ENCODE data around the gene KIF3C.
"Not testable (repeated sequence)": the region's sequence is repeated elsewhere in the genome, so short reads cannot be mapped to it uniquely, and the experiment has no call there.

DNA sequence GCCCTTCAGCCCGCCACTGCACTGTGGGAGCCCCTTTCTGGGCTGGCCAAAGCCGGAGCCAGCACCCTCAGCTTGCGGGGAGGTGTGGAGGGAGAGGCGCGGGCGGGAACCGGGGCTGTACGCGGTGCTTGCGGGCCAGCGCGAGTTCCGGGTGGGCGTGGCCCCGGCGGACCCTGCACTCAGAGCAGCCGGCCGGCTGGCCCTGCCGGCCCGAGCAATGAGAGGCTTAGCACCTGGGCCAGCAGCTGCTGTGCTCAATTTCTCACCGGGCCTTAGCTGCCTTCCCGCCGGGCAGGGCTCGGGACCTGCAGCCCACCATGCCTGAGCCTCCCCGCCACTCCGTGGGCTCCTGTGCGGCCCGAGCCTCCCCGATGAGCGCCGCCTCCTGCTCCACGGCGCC, 66.9 kb downstream of the KIF3C start:
- TF ChIP-seq, protein P1, sequence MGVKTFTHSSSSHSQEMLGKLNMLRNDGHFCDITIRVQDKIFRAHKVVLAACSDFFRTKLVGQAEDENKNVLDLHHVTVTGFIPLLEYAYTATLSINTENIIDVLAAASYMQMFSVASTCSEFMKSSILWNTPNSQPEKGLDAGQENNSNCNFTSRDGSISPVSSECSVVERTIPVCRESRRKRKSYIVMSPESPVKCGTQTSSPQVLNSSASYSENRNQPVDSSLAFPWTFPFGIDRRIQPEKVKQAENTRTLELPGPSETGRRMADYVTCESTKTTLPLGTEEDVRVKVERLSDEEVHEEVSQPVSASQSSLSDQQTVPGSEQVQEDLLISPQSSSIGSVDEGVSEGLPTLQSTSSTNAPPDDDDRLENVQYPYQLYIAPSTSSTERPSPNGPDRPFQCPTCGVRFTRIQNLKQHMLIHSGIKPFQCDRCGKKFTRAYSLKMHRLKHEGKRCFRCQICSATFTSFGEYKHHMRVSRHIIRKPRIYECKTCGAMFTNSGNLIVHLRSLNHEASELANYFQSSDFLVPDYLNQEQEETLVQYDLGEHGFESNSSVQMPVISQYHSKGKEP (tag by site-specific recombination; IDR thresholded peaks at IDR 0.05), result not testable (repeated sequence)
- TF ChIP-seq SCRT1 (tag by site-specific recombination; IDR thresholded peaks at IDR 0.05; ENCODE audit: borderline replicate concordance); ZNF155 (tag by site-specific recombination; IDR thresholded peaks at IDR 0.05); ZNF132 (tag by site-specific recombination; IDR thresholded peaks at IDR 0.05; ENCODE audit: borderline replicate concordance); ZNF239 (tag by site-specific recombination; IDR thresholded peaks at IDR 0.05); SP2 (tag by site-specific recombination; IDR thresholded peaks at IDR 0.05); ZEB2 (tag by site-specific recombination; IDR thresholded peaks at IDR 0.05); ZNF121 (tag by site-specific recombination; IDR thresholded peaks at IDR 0.05); BCL11A (tag by site-specific recombination; IDR thresholded peaks at IDR 0.05; ENCODE audit: low read depth); ZBTB48 (tag by site-specific recombination; IDR thresholded peaks at IDR 0.05): not testable (repeated sequence)
- TF ChIP-seq, protein P2, sequence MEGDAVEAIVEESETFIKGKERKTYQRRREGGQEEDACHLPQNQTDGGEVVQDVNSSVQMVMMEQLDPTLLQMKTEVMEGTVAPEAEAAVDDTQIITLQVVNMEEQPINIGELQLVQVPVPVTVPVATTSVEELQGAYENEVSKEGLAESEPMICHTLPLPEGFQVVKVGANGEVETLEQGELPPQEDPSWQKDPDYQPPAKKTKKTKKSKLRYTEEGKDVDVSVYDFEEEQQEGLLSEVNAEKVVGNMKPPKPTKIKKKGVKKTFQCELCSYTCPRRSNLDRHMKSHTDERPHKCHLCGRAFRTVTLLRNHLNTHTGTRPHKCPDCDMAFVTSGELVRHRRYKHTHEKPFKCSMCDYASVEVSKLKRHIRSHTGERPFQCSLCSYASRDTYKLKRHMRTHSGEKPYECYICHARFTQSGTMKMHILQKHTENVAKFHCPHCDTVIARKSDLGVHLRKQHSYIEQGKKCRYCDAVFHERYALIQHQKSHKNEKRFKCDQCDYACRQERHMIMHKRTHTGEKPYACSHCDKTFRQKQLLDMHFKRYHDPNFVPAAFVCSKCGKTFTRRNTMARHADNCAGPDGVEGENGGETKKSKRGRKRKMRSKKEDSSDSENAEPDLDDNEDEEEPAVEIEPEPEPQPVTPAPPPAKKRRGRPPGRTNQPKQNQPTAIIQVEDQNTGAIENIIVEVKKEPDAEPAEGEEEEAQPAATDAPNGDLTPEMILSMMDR (tag by site-specific recombination; IDR thresholded peaks at IDR 0.05), result not testable (repeated sequence)
- TF ChIP-seq, protein P3, sequence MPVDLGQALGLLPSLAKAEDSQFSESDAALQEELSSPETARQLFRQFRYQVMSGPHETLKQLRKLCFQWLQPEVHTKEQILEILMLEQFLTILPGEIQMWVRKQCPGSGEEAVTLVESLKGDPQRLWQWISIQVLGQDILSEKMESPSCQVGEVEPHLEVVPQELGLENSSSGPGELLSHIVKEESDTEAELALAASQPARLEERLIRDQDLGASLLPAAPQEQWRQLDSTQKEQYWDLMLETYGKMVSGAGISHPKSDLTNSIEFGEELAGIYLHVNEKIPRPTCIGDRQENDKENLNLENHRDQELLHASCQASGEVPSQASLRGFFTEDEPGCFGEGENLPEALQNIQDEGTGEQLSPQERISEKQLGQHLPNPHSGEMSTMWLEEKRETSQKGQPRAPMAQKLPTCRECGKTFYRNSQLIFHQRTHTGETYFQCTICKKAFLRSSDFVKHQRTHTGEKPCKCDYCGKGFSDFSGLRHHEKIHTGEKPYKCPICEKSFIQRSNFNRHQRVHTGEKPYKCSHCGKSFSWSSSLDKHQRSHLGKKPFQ (tag by site-specific recombination; IDR thresholded peaks at IDR 0.05), result not testable (repeated sequence)

Data from HEK293 (cell line).